ENCODE measurements around the gene EVI5.

DNA sequence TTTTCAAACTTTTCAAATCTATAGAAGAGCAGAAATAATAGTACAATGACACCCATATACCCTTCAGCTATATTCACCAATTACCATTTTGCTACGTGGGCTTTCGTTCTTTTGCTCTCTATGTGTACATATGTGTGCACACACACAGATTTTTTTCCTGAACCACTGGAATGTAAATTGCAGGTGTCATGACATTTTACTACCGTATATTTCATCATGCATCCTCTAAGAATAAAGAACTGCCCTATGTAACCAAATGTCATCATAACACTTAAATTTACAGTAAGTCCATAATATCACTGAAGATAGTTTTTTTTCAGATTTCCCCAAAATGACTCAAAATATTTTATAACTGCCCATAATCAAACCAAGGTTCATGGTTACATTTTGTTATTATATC, 209.8 kb downstream of the EVI5 start:
- no peak for TF ChIP-seq CTCF (conservative IDR thresholded peaks at IDR 0.05; ENCODE audit: low read depth, low read length)
- no peak for TF ChIP-seq EZH2 (IDR thresholded peaks at IDR 0.05; ENCODE audit: borderline replicate concordance, low read depth, low read length, poor library complexity, severe bottlenecking)
